T-helper 2 cell treated with Interferon-gamma antibody and Interleukin-4, amounts not matched to agents 5 μg/mL and 100 μg/mL, for 36 hours (primary cell): ENCODE measurements around the gene THEMIS.
"Not testable (repeated sequence)": the region's sequence is repeated elsewhere in the genome, so short reads cannot be mapped to it uniquely, and the experiment has no call there.

Experiments used
- DNase-seq: peaks from one replicate; pipeline ENCODE4 v3.0.0; 2021; ENCODE audit warnings: low spot score
- H3K27ac Mint-ChIP-seq: one replicate; pipeline ENCODE4 v1.8.0; 2021; ENCODE audit warnings: mild to moderate bottlenecking, mixed read lengths
- H3K27me3 Mint-ChIP-seq: one replicate; pipeline ENCODE4 v1.8.0; 2021; ENCODE audit warnings: low read depth, mixed read lengths
- H3K36me3 Mint-ChIP-seq: one replicate; pipeline ENCODE4 v1.8.0; 2021; ENCODE audit warnings: low read depth, mixed read lengths
- H3K4me1 Mint-ChIP-seq: one replicate; pipeline ENCODE4 v1.8.0; 2021; ENCODE audit warnings: low read depth, mixed read lengths
- H3K4me3 Mint-ChIP-seq: one replicate; pipeline ENCODE4 v1.8.0; 2022; ENCODE audit warnings: mild to moderate bottlenecking, moderate library complexity, mixed read lengths
- H3K9me3 Mint-ChIP-seq: one replicate; pipeline ENCODE4 v1.8.0; 2021; ENCODE audit warnings: mixed read lengths

The THEMIS gene

DNA sequence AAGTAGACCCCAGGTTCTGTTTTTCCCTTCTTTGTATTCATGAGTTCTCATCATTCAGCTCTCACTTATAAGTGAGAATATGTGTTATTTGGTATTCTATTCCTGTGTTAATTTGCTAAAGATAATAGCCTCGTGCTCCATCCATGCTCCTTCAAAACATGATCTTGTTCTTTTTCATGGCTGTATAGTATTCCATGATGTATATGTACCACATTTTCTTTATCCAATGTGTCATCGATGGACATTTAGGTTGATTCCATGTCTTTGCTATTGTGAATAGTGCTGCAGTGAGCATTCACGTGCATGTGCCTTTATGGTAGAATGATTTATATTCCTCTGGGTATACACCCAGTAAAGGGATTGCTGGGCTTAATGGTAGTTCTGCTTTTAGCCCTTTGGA lies 213.4 kb downstream of the THEMIS start:
- not testable (repeated sequence) for H3K27ac Mint-ChIP-seq, H3K4me3 Mint-ChIP-seq, H3K36me3 Mint-ChIP-seq, H3K27me3 Mint-ChIP-seq, DNase-seq, H3K4me1 Mint-ChIP-seq
- H3K9me3 Mint-ChIP-seq = peaks cover 13% of the 10 kb centered on the region

DNA sequence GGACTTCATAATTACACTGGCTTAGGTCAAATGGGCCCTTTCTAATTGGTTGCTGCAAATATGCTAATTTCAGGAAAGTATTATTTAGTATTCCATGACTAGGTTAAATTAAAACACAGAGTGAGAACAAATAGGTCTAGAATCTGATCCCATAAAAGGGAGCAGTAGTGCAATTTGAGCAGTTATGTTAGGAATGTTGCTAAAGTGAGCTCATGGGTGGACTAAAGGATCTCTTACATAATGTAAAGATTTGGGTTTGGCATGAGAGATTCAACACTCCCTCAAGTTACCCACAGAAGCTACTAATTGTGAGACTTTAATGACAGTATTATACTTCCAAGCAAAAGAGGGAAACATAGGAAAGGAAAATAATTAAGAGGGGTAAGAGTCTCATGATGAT lies 214.8 kb downstream of the THEMIS start:
- DNase-seq = no peak
- H3K36me3 Mint-ChIP-seq = peaks cover 7% of the 10 kb centered on the region
- no peak overlapping the region for H3K4me3 Mint-ChIP-seq
- no peak overlapping the region for H3K27ac Mint-ChIP-seq
- peaks cover 13% of the 10 kb centered on the region for H3K9me3 Mint-ChIP-seq
- no peaks in the 10 kb centered on the region for H3K27me3 Mint-ChIP-seq
- no peaks in the 10 kb centered on the region for H3K4me1 Mint-ChIP-seq

DNA sequence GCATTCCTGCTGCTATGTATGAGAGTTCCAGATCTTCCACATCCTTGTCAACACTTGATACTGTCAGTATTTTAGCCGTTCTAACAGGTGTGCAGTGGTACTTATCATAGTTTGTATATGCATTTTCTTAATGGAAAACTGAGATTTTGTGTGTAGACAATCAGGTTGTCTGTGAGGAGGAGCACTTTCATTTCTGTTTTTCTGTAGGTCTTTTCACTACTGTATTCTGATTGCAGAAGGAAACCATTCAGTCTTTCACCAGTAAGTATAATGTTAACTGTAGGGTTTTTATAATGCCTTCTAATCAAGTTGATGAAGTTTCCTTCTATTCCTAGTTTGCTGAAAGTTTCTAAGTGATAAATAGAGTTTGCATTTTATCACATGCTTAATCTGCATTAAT lies 216.4 kb downstream of the THEMIS start:
- Mint-ChIP-seq H3K9me3 (peaks cover 13% of the 10 kb centered on the region), H3K27ac (no peak overlapping the region), H3K4me1 (no peaks in the 10 kb centered on the region), H3K36me3 (peaks cover 6% of the 10 kb centered on the region), H3K4me3 (no peak overlapping the region), H3K27me3 (no peaks in the 10 kb centered on the region)
- no peak for DNase-seq
